Endothelial cell of umbilical vein (primary cell): ENCODE results near the gene NR1I3. TPM values are rescaled to one million over a fixed set of nuclear protein-coding genes. Genes with fewer than 3 reads are reported as not detected.

Experiments used
- BruUV-seq: library from RNA; stranded (reverse); fragments of 400-500 nt; replicated peaks from 2 replicates; lab custom pipeline; 2021; lab: Mats Ljungman, UMichigan
- CTCF ChIA-PET: fragments of 300-600, 350-600 bp; sonication (Branson Sonifier 250); formaldehyde crosslinking; loops from one replicate; lab custom pipeline; 2021; ENCODE audit warnings: antibody characterized with exemption, inconsistent platforms; lab: Charles Lee
- POLR2A ChIA-PET: fragments of 300-600, 350-600 bp; sonication (Branson Sonifier 250); formaldehyde crosslinking; loops from one replicate; lab custom pipeline; 2021; ENCODE audit warnings: antibody characterized with exemption, inconsistent platforms; lab: Charles Lee
- DNase-seq: peaks from one replicate; pipeline ENCODE4 v3.0.0-alpha.2; 2011; ENCODE audit warnings: low read depth, low spot score
- FAIRE-seq: peaks from 2 replicates; lab custom pipeline; 2011; peaks lifted over from hg19 to GRCh38; lab: Jason Lieb, UNC
- H2AFZ ChIP-seq: 2 replicates; pipeline ENCODE4 v1.6.0; 2012; ENCODE audit warnings: low read depth, low read length, control low read depth, inconsistent platforms
- H3K27ac ChIP-seq: 2 replicates; pipeline ENCODE4 v1.5.1; 2011; ENCODE audit warnings: low read depth, mild to moderate bottlenecking, control low read depth, low read length, moderate library complexity; ENCODE audit not compliant: insufficient read depth
- H3K27me3 ChIP-seq, 2 experiments: 2 replicates each; pipeline versions ENCODE4 v1.6.0 to v1.6.1; 2011; ENCODE audit warnings: low read length in 2 of 2, mixed read lengths in 1 of 2; ENCODE audit not compliant: control insufficient read depth in 2 of 2, insufficient read depth in 2 of 2
- H3K36me3 ChIP-seq, 2 experiments: 2 replicates in 1 of 2; 3 replicates in 1 of 2; pipeline ENCODE4 v1.5.1; 2011; ENCODE audit warnings: low read length in 2 of 2, mild to moderate bottlenecking in 1 of 2, moderate library complexity in 1 of 2; ENCODE audit not compliant: control insufficient read depth in 2 of 2, insufficient read depth in 2 of 2; ENCODE audit errors: extremely low read depth in 1 of 2
- H3K4me1 ChIP-seq: 3 replicates; pipeline ENCODE4 v1.5.1; 2011; ENCODE audit warnings: mild to moderate bottlenecking, low read length; ENCODE audit not compliant: control insufficient read depth, insufficient read depth; ENCODE audit errors: extremely low read depth
- H3K4me2 ChIP-seq: 2 replicates; pipeline ENCODE4 v1.6.1; 2011; ENCODE audit warnings: low read length, control low read depth, mixed read lengths; ENCODE audit not compliant: insufficient read depth
- H3K4me3 ChIP-seq, 3 experiments: fragments of 200-600 bp in 1 of 3; sonication (generic), shearing (Covaris generic) in 1 of 3; replicated peaks in 1 of 3; 2 replicates each; pipeline ENCODE4 v1.5.1; 2011 to 2016; ENCODE audit warnings: control low read depth in 3 of 3, low read length in 3 of 3, mild to moderate bottlenecking in 2 of 3, inconsistent platforms in 1 of 3, low read depth in 1 of 3, moderate library complexity in 1 of 3; ENCODE audit not compliant: insufficient read depth in 1 of 3
- H3K79me2 ChIP-seq: 2 replicates; pipeline ENCODE4 v1.6.0; 2012; ENCODE audit warnings: low read length, inconsistent platforms; ENCODE audit not compliant: control insufficient read depth, insufficient read depth
- H3K9ac ChIP-seq: replicated peaks from 2 replicates; pipeline ENCODE3; 2011; ENCODE audit warnings: low read length, control low read depth; ENCODE audit not compliant: insufficient read depth; ENCODE audit errors: extremely low read depth
- H3K9me1 ChIP-seq: replicated peaks from 3 replicates; pipeline ENCODE4 v1.6.0; 2011; ENCODE audit warnings: mild to moderate bottlenecking, low read length; ENCODE audit not compliant: control insufficient read depth, insufficient read depth; ENCODE audit errors: extremely low read depth
- H3K9me3 ChIP-seq: replicated peaks from 2 replicates; pipeline ENCODE4 v1.5.1; 2012; ENCODE audit warnings: low read length, inconsistent platforms; ENCODE audit not compliant: control insufficient read depth, insufficient read depth
- H4K20me1 ChIP-seq: replicated peaks from 2 replicates; pipeline ENCODE3; 2011; ENCODE audit warnings: mild to moderate bottlenecking, low read length; ENCODE audit not compliant: control insufficient read depth, insufficient read depth; ENCODE audit errors: extremely low read depth
- FOS ChIP-seq: IDR thresholded peaks from 2 replicates; pipeline ENCODE4 v1.6.1; 2011; ENCODE audit warnings: mild to moderate bottlenecking, low read length, moderate library complexity, borderline replicate concordance; ENCODE audit not compliant: insufficient read depth
- MYC ChIP-seq: IDR thresholded peaks from one replicate; pipeline ENCODE4 v1.6.1; 2011; ENCODE audit warnings: mild to moderate bottlenecking, low read depth, low read length
- dilution Hi-C: fragments of 300-500 bp; cut with MboI; formaldehyde crosslinking; loops from one replicate; pipeline ENCODE4 v1.15.0; 2019; ENCODE audit warnings: low sequenced_read_pairs; ENCODE audit not compliant: extremely low pct_ligation_motif_present
- intact Hi-C: fragments of 100-400 bp; cut with micrococcal nuclease; formaldehyde crosslinking; loops from one replicate; pipeline ENCODE4 v1.10.0; 2022
- polyA plus RNA-seq, 4 experiments: library from polyadenylated mRNA; depleted of rRNA in 3 of 4; stranded (reverse) in 3 of 4; unstranded in 1 of 4; fragments of >200 nt; gene quantifications; 2 replicates each; pipeline versions ENCODE4 v1.2.1 to v1.2.3, GENCODE V29; 2011 to 2012; ENCODE audit warnings: missing spikeins in 1 of 4
- total RNA-seq: library from RNA; stranded (reverse); gene quantifications from 2 replicates; pipeline ENCODE4 v1.2.3, GENCODE V29; 2021
- TF ChIP-seq, protein P1 (sequence below), 2 donors: IDR thresholded peaks; 1 replicate in 1 of 2; 2 replicates in 1 of 2; pipeline ENCODE4 v1.5.1; 2011; ENCODE audit warnings: low read length in 2 of 2, mild to moderate bottlenecking in 2 of 2, moderate library complexity in 2 of 2, control low read depth in 1 of 2, inconsistent platforms in 1 of 2, low read depth in 1 of 2; ENCODE audit not compliant: insufficient read depth in 1 of 2; ENCODE audit errors: extremely low read depth in 1 of 2

Gene NR1I3
- total and polyA plus RNA-seq, 2 donors (not counting 3 experiments of a cell fraction or from before 2014, with no cell fraction given): not detected

DNA sequence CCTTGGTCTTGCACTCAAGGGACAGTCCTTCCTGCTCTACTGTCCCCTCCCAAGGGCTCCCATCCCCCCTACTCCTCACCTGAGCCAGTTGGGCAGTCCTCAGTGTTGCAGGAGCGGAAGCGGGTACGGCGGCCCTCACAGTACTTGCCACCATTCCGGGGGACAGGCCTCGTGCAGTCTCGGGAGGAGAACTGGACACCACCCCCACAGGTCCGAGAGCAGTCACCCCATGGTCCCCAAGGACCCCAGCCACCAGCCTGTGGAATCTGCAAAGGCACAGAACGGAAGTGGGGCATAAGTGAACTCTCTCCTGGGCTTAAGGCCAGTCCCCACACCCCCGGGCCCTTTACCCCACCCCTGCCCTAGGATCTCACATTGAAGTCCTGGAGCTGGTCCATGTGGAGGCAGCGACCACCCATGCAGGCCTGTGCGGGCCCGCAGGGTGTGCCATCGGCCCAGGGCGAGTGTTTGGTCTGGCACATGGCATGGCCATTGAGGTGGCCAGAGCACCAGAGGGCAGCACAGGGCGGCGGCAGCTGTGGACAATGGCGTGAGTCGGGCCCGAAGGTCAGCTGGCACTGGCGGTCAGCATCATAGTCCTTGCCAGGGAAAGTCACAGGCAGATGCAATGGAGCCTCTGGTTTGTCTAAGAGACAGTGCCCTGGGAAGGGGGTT, 44.3 kb downstream of the NR1I3 start:
- CTCF ChIA-PET: interaction anchor here (0.7 to 6.2 kb wide), 16 partner anchors 8 to 246 kb away, joined by 3 to 54 read pairs (median 4); partner anchors contain the start of genes NDUFS2, PPOX and TOMM40L
- BruUV-seq: no TSS peak

More for the DNA sequence above, 44.3 kb downstream of the NR1I3 start:
- no peak for DNase-seq
- Histone ChIP-seq H3K4me1 (peaks cover 30% of the 10 kb centered on the region), H4K20me1 (no peaks in the 10 kb centered on the region), H3K9ac (no peak overlapping the region), H3K4me2 (no peak overlapping the region), H3K27ac (no peak overlapping the region), H3K4me3 (no peak overlapping the region), H3K79me2 (peaks cover 33% of the 10 kb centered on the region), H3K9me3 (no peaks in the 10 kb centered on the region), H2AFZ (no peak overlapping the region), H3K9me1 (no peaks in the 10 kb centered on the region), H3K36me3 (peaks cover 3% of the 10 kb centered on the region in 2 experiments), H3K27me3 (no peaks in the 10 kb centered on the region)
- TF ChIP-seq MYC (peak; percentile 49), FOS (no peak)
- TF ChIP-seq, protein P1, sequence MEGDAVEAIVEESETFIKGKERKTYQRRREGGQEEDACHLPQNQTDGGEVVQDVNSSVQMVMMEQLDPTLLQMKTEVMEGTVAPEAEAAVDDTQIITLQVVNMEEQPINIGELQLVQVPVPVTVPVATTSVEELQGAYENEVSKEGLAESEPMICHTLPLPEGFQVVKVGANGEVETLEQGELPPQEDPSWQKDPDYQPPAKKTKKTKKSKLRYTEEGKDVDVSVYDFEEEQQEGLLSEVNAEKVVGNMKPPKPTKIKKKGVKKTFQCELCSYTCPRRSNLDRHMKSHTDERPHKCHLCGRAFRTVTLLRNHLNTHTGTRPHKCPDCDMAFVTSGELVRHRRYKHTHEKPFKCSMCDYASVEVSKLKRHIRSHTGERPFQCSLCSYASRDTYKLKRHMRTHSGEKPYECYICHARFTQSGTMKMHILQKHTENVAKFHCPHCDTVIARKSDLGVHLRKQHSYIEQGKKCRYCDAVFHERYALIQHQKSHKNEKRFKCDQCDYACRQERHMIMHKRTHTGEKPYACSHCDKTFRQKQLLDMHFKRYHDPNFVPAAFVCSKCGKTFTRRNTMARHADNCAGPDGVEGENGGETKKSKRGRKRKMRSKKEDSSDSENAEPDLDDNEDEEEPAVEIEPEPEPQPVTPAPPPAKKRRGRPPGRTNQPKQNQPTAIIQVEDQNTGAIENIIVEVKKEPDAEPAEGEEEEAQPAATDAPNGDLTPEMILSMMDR (IDR thresholded peaks at IDR 0.05; ENCODE audit: extremely low read depth in 1 of 2, insufficient read depth in 1 of 2, low read depth in 1 of 2, low read length in 2 of 2): peak; percentile 36 to 61
- dilution Hi-C loops (no loop called here), intact Hi-C loops (loop anchor here (2.0 kb wide), 1 partner anchor 97 kb away; no protein-coding TSS in a partner anchor)
- FAIRE-seq: peak; percentile 70
- POLR2A ChIA-PET: interaction anchor here (1.6 kb wide), 1 partner anchor 32 kb away, joined by 5 read pairs; no protein-coding TSS in a partner anchor
